Liver (tissue), 9 donors: ENCODE results near the gene KLK3. TPM values are rescaled to one million over a fixed set of nuclear protein-coding genes. Genes with fewer than 3 reads are reported as not detected.

ENCODE experiments used
- DNase-seq: peaks from one replicate; pipeline ENCODE4 v3.0.0-alpha.2; 2017; ENCODE audit warnings: low spot score
- H3K27ac ChIP-seq, 2 donors: one replicate each; pipeline ENCODE4 v1.7.0; 2013; ENCODE audit warnings: inconsistent platforms in 2 of 2, low read length in 2 of 2, control low read depth in 1 of 2, low read depth in 1 of 2, mild to moderate bottlenecking in 1 of 2
- H3K27me3 ChIP-seq, 4 donors: one replicate each; pipeline versions ENCODE4 v1.6.1 to v1.7.0; 2013; ENCODE audit warnings: low read length in 3 of 4, inconsistent platforms in 1 of 4, mild to moderate bottlenecking in 1 of 4, moderate library complexity in 1 of 4; ENCODE audit not compliant: control insufficient read depth in 4 of 4, insufficient read depth in 4 of 4
- H3K36me3 ChIP-seq, 4 donors: one replicate each; pipeline versions ENCODE4 v1.6.1 to v1.7.0; 2013; ENCODE audit warnings: low read length in 3 of 4, mild to moderate bottlenecking in 3 of 4, low read depth in 1 of 4, moderate library complexity in 1 of 4; ENCODE audit not compliant: control insufficient read depth in 4 of 4, insufficient read depth in 3 of 4
- H3K4me1 ChIP-seq, 4 donors: one replicate each; pipeline versions ENCODE4 v1.6.1 to v1.7.0; 2013; ENCODE audit warnings: low read length in 3 of 4, mild to moderate bottlenecking in 3 of 4, moderate library complexity in 1 of 4; ENCODE audit not compliant: control insufficient read depth in 4 of 4, insufficient read depth in 4 of 4
- H3K4me3 ChIP-seq, 3 donors: one replicate each; pipeline versions ENCODE4 v1.6.1 to v1.7.0; 2013; ENCODE audit warnings: low read length in 3 of 3, control low read depth in 1 of 3, low read depth in 1 of 3, mild to moderate bottlenecking in 1 of 3
- H3K9ac ChIP-seq, 2 donors: one replicate each; pipeline ENCODE4 v1.7.0; 2013; ENCODE audit warnings: low read length in 2 of 2, mild to moderate bottlenecking in 2 of 2, moderate library complexity in 2 of 2, control low read depth in 1 of 2, low read depth in 1 of 2
- H3K9me3 ChIP-seq, 4 donors: one replicate each; pipeline versions ENCODE4 v1.6.1 to v1.7.0; 2013; ENCODE audit warnings: low read length in 3 of 4; ENCODE audit not compliant: control insufficient read depth in 4 of 4
- FOXA1 ChIP-seq: IDR thresholded peaks from 2 replicates; pipeline ENCODE4 v1.6.1; 2016; ENCODE audit warnings: antibody characterized with exemption
- GABPA ChIP-seq, 2 donors: IDR thresholded peaks in 1 of 2; conservative IDR thresholded peaks in 1 of 2; 2 replicates each; pipeline ENCODE4 v1.6.1; 2016; ENCODE audit warnings: antibody characterized with exemption in 2 of 2, mild to moderate bottlenecking in 1 of 2, moderate library complexity in 1 of 2
- JUND ChIP-seq, 2 donors: IDR thresholded peaks; 2 replicates each; pipeline ENCODE4 v1.6.1; 2016; ENCODE audit warnings: antibody characterized with exemption in 2 of 2
- NR2F2 ChIP-seq: IDR thresholded peaks from 2 replicates; pipeline ENCODE4 v1.6.1; 2016; ENCODE audit warnings: antibody characterized with exemption
- RAD21 ChIP-seq, 2 donors: IDR thresholded peaks; 2 replicates each; pipeline ENCODE4 v1.6.1; 2016; ENCODE audit warnings: antibody characterized with exemption in 2 of 2, mild to moderate bottlenecking in 2 of 2
- RXRA ChIP-seq, 2 donors: IDR thresholded peaks; 2 replicates each; pipeline ENCODE4 v1.6.1; 2017 to 2018; ENCODE audit warnings: antibody characterized with exemption in 2 of 2, mild to moderate bottlenecking in 1 of 2
- SP1 ChIP-seq: IDR thresholded peaks from 2 replicates; pipeline ENCODE4 v1.6.1; 2018; ENCODE audit warnings: antibody characterized with exemption, mild to moderate bottlenecking
- YY1 ChIP-seq: IDR thresholded peaks from 2 replicates; pipeline ENCODE4 v1.6.1; 2016; ENCODE audit warnings: antibody characterized with exemption, mild to moderate bottlenecking
- WGBS: extraction: QIAGEN DNeasy Blood & Tissue Kit; methylation state at CpG from one replicate; pipeline ENCODE4 v1.1.7; 2013; 5-methylcytosine and 5-hydroxymethylcytosine counted together
- polyA plus RNA-seq, 2 donors: library from polyadenylated mRNA; stranded (reverse) in 1 of 2; unstranded in 1 of 2; fragments of 200-250 nt in 1 of 2; fragments of >200 nt in 1 of 2; fragmentation: Nextera tagmentation in 1 of 2; extraction: Ambion mirVana in 1 of 2; gene quantifications; one replicate each; pipeline versions ENCODE4 v1.2.1 to v1.2.3, GENCODE V29; 2013 to 2015
- total RNA-seq, 2 donors: library from RNA; depleted of rRNA; stranded (reverse); fragments of >200 nt; gene quantifications; one replicate each; pipeline ENCODE4 v1.2.3, GENCODE V29; 2014
- TF ChIP-seq, protein P1 (sequence below): IDR thresholded peaks from 2 replicates; pipeline ENCODE4 v1.6.1; 2016; ENCODE audit warnings: antibody characterized with exemption
- TF ChIP-seq, protein P2 (sequence below): IDR thresholded peaks from 2 replicates; pipeline ENCODE4 v1.6.1; 2016; ENCODE audit warnings: antibody characterized with exemption
- donor health status: healthy.
- donor health status: healthy.
- donor health status: healthy.
- donor health status: healthy.
- donor health status: healthy.

The KLK3 gene
- total and polyA plus RNA-seq, 4 donors, result not detected

DNA sequence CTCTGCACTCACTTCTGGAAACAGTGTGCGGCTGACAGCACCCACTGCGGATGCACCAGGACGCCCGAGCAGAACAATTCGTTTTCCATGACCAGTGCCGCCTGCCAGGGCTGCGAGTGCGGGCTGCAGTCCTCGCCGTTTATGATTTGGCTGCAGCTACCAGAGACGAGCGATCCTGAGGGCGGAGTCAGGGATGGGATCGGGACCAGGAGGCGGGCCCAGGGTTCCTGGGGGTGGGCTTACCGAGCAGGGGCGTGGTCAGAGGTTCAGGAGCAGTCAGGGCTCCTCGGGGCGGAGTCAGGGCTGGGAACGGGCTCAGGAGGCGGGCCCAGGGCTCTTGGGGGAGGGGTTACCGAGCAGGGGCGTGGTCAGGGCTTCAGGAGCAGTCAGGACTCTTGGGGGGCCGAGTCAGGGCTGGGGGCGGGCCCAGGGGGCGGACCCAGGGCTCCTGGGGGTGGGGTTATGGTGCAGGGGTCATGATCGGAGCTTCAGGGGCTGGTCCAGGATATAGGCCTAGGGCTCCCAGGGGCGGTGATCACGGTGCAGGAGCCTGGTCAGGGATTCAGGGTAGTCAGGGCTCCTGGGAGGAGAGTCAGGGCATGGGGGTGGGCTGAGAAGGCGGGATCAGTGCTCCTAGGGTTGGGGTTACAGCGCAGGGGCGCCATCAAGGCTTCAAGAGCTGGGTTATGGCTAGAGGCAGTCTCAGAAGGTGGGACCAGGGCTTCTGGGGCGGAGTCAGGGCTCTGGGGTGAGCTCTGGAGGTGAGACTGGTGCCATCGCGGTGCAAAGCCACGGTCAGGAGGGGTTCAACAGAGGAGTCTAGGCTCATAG, 54.7 kb downstream of the KLK3 start:
- H3K4me1 ChIP-seq, result no peaks in the 10 kb centered on the region

More for the DNA sequence above, 54.7 kb downstream of the KLK3 start:
- no peak for DNase-seq
- no peak for TF ChIP-seq SP1
- TF ChIP-seq YY1, result no peak
- TF ChIP-seq, protein P1, sequence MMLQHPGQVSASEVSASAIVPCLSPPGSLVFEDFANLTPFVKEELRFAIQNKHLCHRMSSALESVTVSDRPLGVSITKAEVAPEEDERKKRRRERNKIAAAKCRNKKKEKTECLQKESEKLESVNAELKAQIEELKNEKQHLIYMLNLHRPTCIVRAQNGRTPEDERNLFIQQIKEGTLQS, result no peak
- TF ChIP-seq RAD21 (IDR thresholded peaks at IDR 0.05), result no peak
- TF ChIP-seq JUND (IDR thresholded peaks at IDR 0.05), result no peak
- TF ChIP-seq, protein P2, sequence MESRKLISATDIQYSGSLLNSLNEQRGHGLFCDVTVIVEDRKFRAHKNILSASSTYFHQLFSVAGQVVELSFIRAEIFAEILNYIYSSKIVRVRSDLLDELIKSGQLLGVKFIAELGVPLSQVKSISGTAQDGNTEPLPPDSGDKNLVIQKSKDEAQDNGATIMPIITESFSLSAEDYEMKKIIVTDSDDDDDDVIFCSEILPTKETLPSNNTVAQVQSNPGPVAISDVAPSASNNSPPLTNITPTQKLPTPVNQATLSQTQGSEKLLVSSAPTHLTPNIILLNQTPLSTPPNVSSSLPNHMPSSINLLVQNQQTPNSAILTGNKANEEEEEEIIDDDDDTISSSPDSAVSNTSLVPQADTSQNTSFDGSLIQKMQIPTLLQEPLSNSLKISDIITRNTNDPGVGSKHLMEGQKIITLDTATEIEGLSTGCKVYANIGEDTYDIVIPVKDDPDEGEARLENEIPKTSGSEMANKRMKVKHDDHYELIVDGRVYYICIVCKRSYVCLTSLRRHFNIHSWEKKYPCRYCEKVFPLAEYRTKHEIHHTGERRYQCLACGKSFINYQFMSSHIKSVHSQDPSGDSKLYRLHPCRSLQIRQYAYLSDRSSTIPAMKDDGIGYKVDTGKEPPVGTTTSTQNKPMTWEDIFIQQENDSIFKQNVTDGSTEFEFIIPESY, result no peak
- TF ChIP-seq NR2F2, result no peak
- TF ChIP-seq GABPA (IDR thresholded peaks at IDR 0.05 in 1 of 2, conservative IDR thresholded peaks at IDR 0.05 in 1 of 2), result no peak
- no peak for TF ChIP-seq FOXA1
- no peak for TF ChIP-seq RXRA (IDR thresholded peaks at IDR 0.05)
- Histone ChIP-seq H3K27ac (no peak overlapping the region), H3K4me3 (no peak overlapping the region), H3K27me3 (peaks cover 2 to 14% (median 3%) of the 10 kb centered on the region in 4 donors), H3K9ac (no peak overlapping the region), H3K36me3 (no peaks in the 10 kb centered on the region), H3K9me3 (no peaks in the 10 kb centered on the region)
- WGBS, result 4% methylated on average over 36 of the region's 36 CpGs

Other genes with a start within 250 kb of the KLK3 start
- gene SYT3, start 215.0 kb upstream of the KLK3 start, total RNA-seq, result not detected
- gene SYT3, start 215.0 kb upstream of the KLK3 start, polyA plus RNA-seq, result not detected
- gene C19orf81, start 205.5 kb upstream of the KLK3 start, total RNA-seq, result not detected
- gene C19orf81, start 205.5 kb upstream of the KLK3 start, polyA plus RNA-seq, result not detected
- under 1 TPM; 0.17 to 0.28 TPM for gene SHANK1, start 135.1 kb upstream of the KLK3 start, total RNA-seq
- gene SHANK1, start 135.1 kb upstream of the KLK3 start, polyA plus RNA-seq, result under 1 TPM in 1 of 2 donors, not detected in 1; 0.06 TPM
- 10 to 100 TPM in 1 of 2 donors, 1 to 10 TPM in 1; 2.6 to 11.0 TPM for gene CLEC11A, start 131.6 kb upstream of the KLK3 start, total RNA-seq
- 1 to 10 TPM; 2.4 to 8.5 TPM for gene CLEC11A, start 131.6 kb upstream of the KLK3 start, polyA plus RNA-seq
- not detected for gene GPR32, start 84.5 kb upstream of the KLK3 start, total RNA-seq
- not detected for gene GPR32, start 84.5 kb upstream of the KLK3 start, polyA plus RNA-seq
- gene ACP4, start 64.5 kb upstream of the KLK3 start, total RNA-seq, result not detected
- gene ACP4, start 64.5 kb upstream of the KLK3 start, polyA plus RNA-seq, result under 1 TPM; 0.06 to 0.19 TPM
- gene KLK1, start 31.1 kb upstream of the KLK3 start, total RNA-seq, result not detected
- gene KLK1, start 31.1 kb upstream of the KLK3 start, polyA plus RNA-seq, result not detected
- not detected for gene KLK15, start 21.3 kb upstream of the KLK3 start, total RNA-seq
- not detected for gene KLK15, start 21.3 kb upstream of the KLK3 start, polyA plus RNA-seq
- not detected for gene KLK2, start 18.5 kb downstream of the KLK3 start, total RNA-seq
- gene KLK2, start 18.5 kb downstream of the KLK3 start, polyA plus RNA-seq, result not detected
- gene KLK4, start 56.5 kb downstream of the KLK3 start, total RNA-seq, result not detected
- gene KLK4, start 56.5 kb downstream of the KLK3 start, polyA plus RNA-seq, result not detected
- not detected for gene KLK5, start 98.1 kb downstream of the KLK3 start, total RNA-seq
- not detected for gene KLK5, start 98.1 kb downstream of the KLK3 start, polyA plus RNA-seq
- not detected for gene KLK6, start 114.7 kb downstream of the KLK3 start, total RNA-seq
- gene KLK6, start 114.7 kb downstream of the KLK3 start, polyA plus RNA-seq, result not detected
- gene KLK7, start 129.0 kb downstream of the KLK3 start, total RNA-seq, result not detected
- gene KLK7, start 129.0 kb downstream of the KLK3 start, polyA plus RNA-seq, result not detected
- gene KLK8, start 146.7 kb downstream of the KLK3 start, total RNA-seq, result not detected
- not detected for gene KLK8, start 146.7 kb downstream of the KLK3 start, polyA plus RNA-seq
- gene KLK10, start 164.8 kb downstream of the KLK3 start, total RNA-seq, result not detected
- gene KLK10, start 164.8 kb downstream of the KLK3 start, polyA plus RNA-seq, result under 1 TPM in 1 of 2 donors, not detected in 1; 0.06 TPM
- under 1 TPM in 1 of 2 donors, not detected in 1; 0.25 TPM for gene KLK11, start 171.7 kb downstream of the KLK3 start, total RNA-seq
- under 1 TPM in 1 of 2 donors, not detected in 1; 0.07 TPM for gene KLK11, start 171.7 kb downstream of the KLK3 start, polyA plus RNA-seq
- not detected for gene KLK12, start 180.1 kb downstream of the KLK3 start, total RNA-seq
- not detected for gene KLK12, start 180.1 kb downstream of the KLK3 start, polyA plus RNA-seq
- not detected for gene KLK13, start 210.2 kb downstream of the KLK3 start, total RNA-seq
- not detected for gene KLK13, start 210.2 kb downstream of the KLK3 start, polyA plus RNA-seq
- gene KLK14, start 228.0 kb downstream of the KLK3 start, total RNA-seq, result not detected
- under 1 TPM in 1 of 2 donors, not detected in 1; 0.06 TPM for gene KLK14, start 228.0 kb downstream of the KLK3 start, polyA plus RNA-seq